Right ventricle myocardium superior (tissue), 1 donor: ENCODE results near the gene ABHD11. TPM values are rescaled to one million over a fixed set of nuclear protein-coding genes. Genes with fewer than 3 reads are reported as not detected.

Experiments used
- ATAC-seq: fragments of 200-7000 bp; cut with Tn5 transposase; one replicate; pipeline ENCODE4 v1.9.1; 2020; ENCODE audit warnings: mild to moderate bottlenecking; ENCODE audit not compliant: poor library complexity
- DNase-seq: peaks from one replicate; pipeline ENCODE4 v3.0.0-alpha.2; 2020
- intact Hi-C: fragments of 100-400 bp; cut with DNase I; formaldehyde crosslinking; loops from one replicate; pipeline ENCODE4 v1.11.2; 2022
- microRNA-seq: library from miRNA; unstranded; fragments of <30 nt; microRNA quantifications from one replicate; pipeline ENCODE4 v1.2.0, GENCODE V29; 2020
- total RNA-seq: library from RNA; stranded (reverse); fragmentation: NEBNext Ultra II Directional; extraction: Animal tissue kit (Norgen Biotek cat#: 25700); gene quantifications from one replicate; pipeline ENCODE4 v1.2.1, GENCODE V29; 2021
- donor health status: DM: no; HTN: yes; CAD: no; lungs with severe emphysema.

Gene ABHD11
- total RNA-seq, 1 donor from 2014 or later = 18.6 TPM

- DNase-seq = no peak
- no peak for ATAC-seq
- intact Hi-C loops = no loop called here
Observed at GRCh38 chr7:73705551-73705920, 33.1 kb downstream of the ABHD11 start.

GRCh38 chr7:73704640-73705550 is 33.7 kb downstream of the ABHD11 start:
- ATAC-seq (no peak), DNase-seq (no peak)
- intact Hi-C loops = no loop called here

GRCh38 chr7:73703757-73704639 is 34.6 kb downstream of the ABHD11 start:
- DNase-seq (peak; percentile 65), ATAC-seq (peak; percentile 66)
- intact Hi-C loops = no loop called here

GRCh38 chr7:73703225-73703624 is 35.4 kb downstream of the ABHD11 start:
- intact Hi-C loops = no loop called here
- DNase-seq = no peak
- no peak for ATAC-seq

- intact Hi-C loops = no loop called here
- DNase-seq (no peak), ATAC-seq (no peak)
Observed at GRCh38 chr7:73702665-73703064, 35.9 kb downstream of the ABHD11 start.

GRCh38 chr7:73702226-73702625 is 36.4 kb downstream of the ABHD11 start:
- intact Hi-C loops = no loop called here
- ATAC-seq (no peak), DNase-seq (no peak)

GRCh38 chr7:73701357-73701995 is 37.1 kb downstream of the ABHD11 start:
- ATAC-seq (peak; percentile 30), DNase-seq (peak; percentile 55)
- intact Hi-C loops = no loop called here

GRCh38 chr7:73700581-73701134 is 37.9 kb downstream of the ABHD11 start:
- intact Hi-C loops = no loop called here
- no peak for ATAC-seq
- DNase-seq = no peak

GRCh38 chr7:73700069-73700423 is 38.6 kb downstream of the ABHD11 start:
- DNase-seq (no peak), ATAC-seq (no peak)
- intact Hi-C loops = no loop called here

- ATAC-seq (no peak), DNase-seq (no peak)
Observed at GRCh38 chr7:73699370-73700068, 39.1 kb downstream of the ABHD11 start.

GRCh38 chr7:73698410-73698809 is 40.2 kb downstream of the ABHD11 start:
- intact Hi-C loops = no loop called here
- DNase-seq (no peak), ATAC-seq (no peak)

More at GRCh38 chr7:73699370-73700068, 39.1 kb downstream of the ABHD11 start:
- intact Hi-C loops = no loop called here

GRCh38 chr7:73696372-73696771 is 42.2 kb downstream of the ABHD11 start:
- DNase-seq (no peak), ATAC-seq (no peak)
- intact Hi-C loops = no loop called here

- ATAC-seq = no peak
- intact Hi-C loops = no loop called here
- no peak for DNase-seq
Observed at GRCh38 chr7:73690646-73691045, 48.0 kb downstream of the ABHD11 start.

- DNase-seq = no peak
Observed at GRCh38 chr7:73688288-73688687, 50.3 kb downstream of the ABHD11 start.

More at GRCh38 chr7:73688288-73688687, 50.3 kb downstream of the ABHD11 start:
- intact Hi-C loops = no loop called here
- no peak for ATAC-seq

Small RNA genes lying within 50 kb of the gene (microRNA-seq; reads per million reads assigned to microRNA genes)
- not detected for gene MIR4284

Other genes starting within 250 kb of the ABHD11 start
- 36.8 TPM for gene BAZ1B, start 216.5 kb downstream of the ABHD11 start, total RNA-seq
- 76.2 TPM for gene BCL7B, start 181.1 kb downstream of the ABHD11 start, total RNA-seq
- gene TBL2, start 160.2 kb downstream of the ABHD11 start, total RNA-seq = 10.6 TPM
- 6.9 TPM for gene MLXIPL, start 114.3 kb downstream of the ABHD11 start, total RNA-seq
- gene VPS37D, start 71.0 kb downstream of the ABHD11 start, total RNA-seq = 2.7 TPM
- gene DNAJC30, start 55.3 kb downstream of the ABHD11 start, total RNA-seq = 11.8 TPM
- 74.8 TPM for gene BUD23, start 55.2 kb downstream of the ABHD11 start, total RNA-seq
- 1.7 TPM for gene STX1A, start 19.1 kb downstream of the ABHD11 start, total RNA-seq
- gene CLDN3, start 31.5 kb upstream of the ABHD11 start, total RNA-seq = not detected
- gene CLDN4, start 92.2 kb upstream of the ABHD11 start, total RNA-seq = 0.11 TPM
- 0.43 TPM for gene METTL27, start 103.7 kb upstream of the ABHD11 start, total RNA-seq
- not detected for gene TMEM270, start 122.4 kb upstream of the ABHD11 start, total RNA-seq